Cardiac muscle cell (in vitro differentiated cells and primary cell): Measurements from ENCODE around the gene PITPNC1. TPM values are rescaled to one million over a fixed set of nuclear protein-coding genes. Genes with fewer than 3 reads are reported as not detected.

Experiments used
- DNase-seq, 2 donors: peaks; one replicate each; pipeline versions ENCODE4 v3.0.0 to v3.0.0-alpha.2; 2010 to 2017; ENCODE audit warnings: low read depth in 1 of 2, low spot score in 1 of 2
- H3K27ac ChIP-seq: fragments of 200-600 bp; sonication (generic); 2 replicates; pipeline ENCODE4 v1.5.1; 2016
- H3K27me3 ChIP-seq: fragments of 200-600 bp; sonication (generic); 2 replicates; pipeline ENCODE4 v1.6.0; 2016; ENCODE audit warnings: control low read depth
- H3K36me3 ChIP-seq: fragments of 200-600 bp; sonication (generic); 2 replicates; pipeline ENCODE4 v1.5.1; 2016; ENCODE audit warnings: control low read depth
- H3K4me1 ChIP-seq: fragments of 200-600 bp; sonication (generic); 2 replicates; pipeline ENCODE4 v1.8.1; 2017; ENCODE audit warnings: low read depth, mild to moderate bottlenecking, mixed run types
- H3K4me3 ChIP-seq: fragments of 200-600 bp; sonication (generic); 2 replicates; pipeline ENCODE4 v1.5.1; 2016; ENCODE audit warnings: mild to moderate bottlenecking
- H3K9me3 ChIP-seq: fragments of 200-600 bp; sonication (generic); 2 replicates; pipeline ENCODE4 v1.5.1; 2017; ENCODE audit warnings: low read depth, mild to moderate bottlenecking, control low read depth
- CTCF ChIP-seq: IDR thresholded peaks from 2 replicates; pipeline ENCODE4 v1.5.1; 2012; ENCODE audit warnings: low read depth, mild to moderate bottlenecking, low read length
- polyA plus RNA-seq: library from polyadenylated mRNA; unstranded; fragments of >200 nt; fragmentation: Nextera tagmentation; extraction: Ambion mirVana; gene quantifications from 2 replicates; pipeline ENCODE4 v1.2.1, GENCODE V29; 2016
- total RNA-seq: library from RNA; depleted of rRNA; stranded (reverse); fragments of >200 nt; gene quantifications from 2 replicates; pipeline ENCODE4 v1.2.3, GENCODE V29; 2016

PITPNC1 gene
- total and polyA plus RNA-seq, 2 experiments from 2014 or later: 4.8 to 5.7 TPM

GRCh38 chr17:67435786-67436185 lies 58.7 kb downstream of the PITPNC1 start:
- Histone ChIP-seq H3K27ac (no peak overlapping the region), H3K9me3 (no peaks in the 10 kb centered on the region), H3K4me3 (no peak overlapping the region), H3K4me1 (peaks cover 5% of the 10 kb centered on the region), H3K27me3 (no peaks in the 10 kb centered on the region), H3K36me3 (no peaks in the 10 kb centered on the region)
- DNase-seq: no peak
- TF ChIP-seq CTCF: no peak

- H3K4me3 ChIP-seq: no peak overlapping the region
- no peak for TF ChIP-seq CTCF
- peaks cover 7% of the 10 kb centered on the region for H3K4me1 ChIP-seq
- H3K36me3 ChIP-seq: no peaks in the 10 kb centered on the region
- no peak overlapping the region for H3K27ac ChIP-seq
- H3K27me3 ChIP-seq: no peaks in the 10 kb centered on the region
- H3K9me3 ChIP-seq: no peaks in the 10 kb centered on the region
- DNase-seq: no peak
These were observed 59.2 kb downstream of the PITPNC1 start for GRCh38 chr17:67436233-67436632.

GRCh38 chr17:67438667-67439066 lies 61.6 kb downstream of the PITPNC1 start:
- Histone ChIP-seq H3K27ac (no peak overlapping the region), H3K9me3 (no peaks in the 10 kb centered on the region), H3K4me3 (no peak overlapping the region), H3K36me3 (no peaks in the 10 kb centered on the region), H3K4me1 (peaks cover 8% of the 10 kb centered on the region), H3K27me3 (no peaks in the 10 kb centered on the region)
- no peak for TF ChIP-seq CTCF
- DNase-seq: no peak

- no peaks in the 10 kb centered on the region for H3K9me3 ChIP-seq
- H3K4me1 ChIP-seq: peaks cover 8% of the 10 kb centered on the region
- no peak overlapping the region for H3K4me3 ChIP-seq
- no peaks in the 10 kb centered on the region for H3K36me3 ChIP-seq
- DNase-seq: no peak
- TF ChIP-seq CTCF: no peak
- H3K27me3 ChIP-seq: no peaks in the 10 kb centered on the region
- H3K27ac ChIP-seq: no peak overlapping the region
These were observed 62.2 kb downstream of the PITPNC1 start for GRCh38 chr17:67439269-67439668.

- H3K27me3 ChIP-seq: no peaks in the 10 kb centered on the region
- H3K27ac ChIP-seq: no peak overlapping the region
- no peak for TF ChIP-seq CTCF
- DNase-seq: peak in 1 of 2 donors; percentile 17
- peaks cover 8% of the 10 kb centered on the region for H3K4me1 ChIP-seq
- no peaks in the 10 kb centered on the region for H3K9me3 ChIP-seq
- no peaks in the 10 kb centered on the region for H3K36me3 ChIP-seq
- H3K4me3 ChIP-seq: no peak overlapping the region
These were observed 63.4 kb downstream of the PITPNC1 start for GRCh38 chr17:67440277-67441051.
